H9 (cell line): ENCODE data around the gene IL1RAPL1. TPM values are rescaled to one million over a fixed set of nuclear protein-coding genes. Genes with fewer than 3 reads are reported as not detected.

Experiments used
- DNase-seq: peaks from one replicate; pipeline ENCODE4 v3.0.0-alpha.2; 2017
- H2AFZ ChIP-seq: one replicate; pipeline ENCODE4 v1.6.1; 2013; ENCODE audit warnings: mild to moderate bottlenecking, low read length, control low read depth, moderate library complexity
- H2AK5ac ChIP-seq: 2 replicates; pipeline ENCODE4 v1.6.1; 2013; ENCODE audit warnings: low read length, control low read depth, mixed read lengths; ENCODE audit not compliant: insufficient read length
- H2BK120ac ChIP-seq: one replicate; pipeline ENCODE4 v1.6.1; 2013; ENCODE audit warnings: low read depth, mild to moderate bottlenecking, low read length, control low read depth, inconsistent platforms; ENCODE audit not compliant: poor library complexity, severe bottlenecking
- H2BK12ac ChIP-seq: 2 replicates; pipeline ENCODE4 v1.6.1; 2013; ENCODE audit warnings: low read length, control low read depth, mixed read lengths, low read depth; ENCODE audit not compliant: insufficient read length
- H2BK15ac ChIP-seq: 2 replicates; pipeline ENCODE4 v1.6.1; 2013; ENCODE audit warnings: low read depth, low read length, control low read depth
- H2BK20ac ChIP-seq: one replicate; pipeline ENCODE4 v1.6.1; 2013; ENCODE audit warnings: low read depth, mild to moderate bottlenecking, low read length, control low read depth, inconsistent platforms; ENCODE audit not compliant: poor library complexity, severe bottlenecking
- H2BK5ac ChIP-seq: 2 replicates; pipeline ENCODE4 v1.6.1; 2013; ENCODE audit warnings: low read length, control low read depth, mixed read lengths; ENCODE audit not compliant: insufficient read length
- H3K14ac ChIP-seq: 2 replicates; pipeline ENCODE4 v1.6.1; 2013; ENCODE audit warnings: low read length, control low read depth; ENCODE audit not compliant: insufficient read depth
- H3K18ac ChIP-seq: 2 replicates; pipeline ENCODE4 v1.6.1; 2013; ENCODE audit warnings: low read depth, mild to moderate bottlenecking, mixed read lengths, low read length, control low read depth; ENCODE audit not compliant: insufficient read length
- H3K23ac ChIP-seq: 2 replicates; pipeline ENCODE4 v1.6.1; 2013; ENCODE audit warnings: low read length, control low read depth, mixed read lengths, low read depth; ENCODE audit not compliant: insufficient read length
- H3K23me2 ChIP-seq: 2 replicates; pipeline ENCODE4 v1.6.1; 2013; ENCODE audit warnings: low read depth, mild to moderate bottlenecking, mixed read lengths, low read length, control low read depth; ENCODE audit not compliant: insufficient read length, poor library complexity, severe bottlenecking
- H3K27ac ChIP-seq: 2 replicates; pipeline ENCODE4 v1.5.1; 2013; ENCODE audit warnings: low read length, control low read depth, mixed read lengths, low read depth; ENCODE audit not compliant: insufficient read length
- H3K27me3 ChIP-seq: 2 replicates; pipeline ENCODE4 v1.6.1; 2013; ENCODE audit warnings: low read length, control low read depth, inconsistent platforms; ENCODE audit not compliant: insufficient read depth
- H3K4ac ChIP-seq: 2 replicates; pipeline ENCODE4 v1.6.1; 2013; ENCODE audit warnings: low read depth, mild to moderate bottlenecking, control low read depth, inconsistent platforms, low read length, moderate library complexity
- H3K4me1 ChIP-seq: 2 replicates; pipeline ENCODE4 v1.6.1; 2013; ENCODE audit warnings: low read length, control low read depth, inconsistent platforms; ENCODE audit not compliant: insufficient read depth
- H3K4me2 ChIP-seq: 2 replicates; pipeline ENCODE4 v1.6.1; 2013; ENCODE audit warnings: low read length, control low read depth, mixed read lengths; ENCODE audit not compliant: insufficient read length, insufficient read depth
- H3K56ac ChIP-seq: 2 replicates; pipeline ENCODE4 v1.6.1; 2013; ENCODE audit warnings: low read depth, mild to moderate bottlenecking, mixed read lengths, low read length, control low read depth; ENCODE audit not compliant: insufficient read length
- H3K79me1 ChIP-seq: 2 replicates; pipeline ENCODE4 v1.6.1; 2013; ENCODE audit warnings: low read depth, mild to moderate bottlenecking, moderate library complexity, low read length, control low read depth, inconsistent platforms; ENCODE audit not compliant: insufficient read depth, poor library complexity, severe bottlenecking
- H3K79me2 ChIP-seq: 2 replicates; pipeline ENCODE4 v1.6.1; 2013; ENCODE audit warnings: low read length, control low read depth, inconsistent platforms; ENCODE audit not compliant: insufficient read depth
- H3K9ac ChIP-seq: 2 replicates; pipeline ENCODE4 v1.6.1; 2013; ENCODE audit warnings: low read length, control low read depth, mixed read lengths; ENCODE audit not compliant: insufficient read length; ENCODE audit errors: extremely low read depth
- H3K9me3 ChIP-seq: one replicate; pipeline ENCODE4 v1.6.1; 2013; ENCODE audit warnings: low read depth, low read length, inconsistent platforms; ENCODE audit not compliant: control insufficient read depth
- H3T11ph ChIP-seq: one replicate; pipeline ENCODE4 v1.6.1; 2013; ENCODE audit warnings: mild to moderate bottlenecking, low read length, control low read depth, inconsistent platforms
- H4K20me1 ChIP-seq: one replicate; pipeline ENCODE4 v1.6.1; 2013; ENCODE audit not compliant: control insufficient read depth, insufficient read length, insufficient read depth
- H4K5ac ChIP-seq: 2 replicates; pipeline ENCODE4 v1.6.1; 2013; ENCODE audit warnings: low read depth, mild to moderate bottlenecking, mixed read lengths, low read length, control low read depth; ENCODE audit not compliant: insufficient read length
- H4K8ac ChIP-seq: replicated peaks from 2 replicates; pipeline ENCODE4 v1.6.1; 2013; ENCODE audit warnings: low read length, control low read depth, mixed read lengths, low read depth; ENCODE audit not compliant: insufficient read length
- H4K91ac ChIP-seq: 2 replicates; pipeline ENCODE4 v1.6.1; 2013; ENCODE audit warnings: low read depth, mild to moderate bottlenecking, moderate library complexity, mixed read lengths, low read length, control low read depth; ENCODE audit not compliant: insufficient read length
- H3K27ac Mint-ChIP-seq, 3 experiments: 2 replicates in 2 of 3; 3 replicates in 1 of 3; pipeline ENCODE4 v1.8.0; 2020 to 2021; ENCODE audit warnings: mixed read lengths in 3 of 3, mild to moderate bottlenecking in 1 of 3, moderate library complexity in 1 of 3
- H3K27me3 Mint-ChIP-seq: 2 replicates; pipeline ENCODE4 v1.8.0; 2021; ENCODE audit warnings: low read depth, mild to moderate bottlenecking, moderate library complexity, mixed read lengths
- H3K36me3 Mint-ChIP-seq, 3 experiments: 2 replicates in 2 of 3; 3 replicates in 1 of 3; pipeline ENCODE4 v1.8.0; 2020 to 2021; ENCODE audit warnings: low read depth in 3 of 3, mixed read lengths in 3 of 3; ENCODE audit not compliant: insufficient read depth in 1 of 3
- H3K4me1 Mint-ChIP-seq, 2 experiments: 2 replicates each; pipeline ENCODE4 v1.8.0; 2020; ENCODE audit warnings: mixed read lengths in 2 of 2
- H3K4me3 Mint-ChIP-seq, 2 experiments: 2 replicates in 1 of 2; 3 replicates in 1 of 2; pipeline ENCODE4 v1.8.0; 2020 to 2021; ENCODE audit warnings: mild to moderate bottlenecking in 2 of 2, mixed read lengths in 2 of 2, moderate library complexity in 1 of 2
- H3K9me3 Mint-ChIP-seq, 2 experiments: 2 replicates in 1 of 2; 3 replicates in 1 of 2; pipeline ENCODE4 v1.8.0; 2020; ENCODE audit warnings: mild to moderate bottlenecking in 2 of 2, mixed read lengths in 2 of 2, moderate library complexity in 1 of 2
- WGBS: extraction: QIAGEN DNeasy Blood & Tissue Kit; methylation state at CpG from one replicate; pipeline ENCODE4 v1.1.7; 2013; ENCODE audit warnings: missing lambda C conversion rate, low lambda C conversion rate, mixed read lengths; ENCODE audit not compliant: insufficient read length; ENCODE audit errors: extremely low coverage; 5-methylcytosine and 5-hydroxymethylcytosine counted together
- total RNA-seq: library from RNA; stranded (reverse); gene quantifications from 2 replicates; pipeline ENCODE4 v1.2.1, GENCODE V29; 2021
- TF ChIP-seq, protein P1 (sequence below): fragments of 200-600 bp; sonication (generic); conservative IDR thresholded peaks from 3 replicates; pipeline ENCODE4 v1.8.0; 2021; ENCODE audit warnings: antibody characterized with exemption, mild to moderate bottlenecking

IL1RAPL1 gene
- total RNA-seq, 1 experiment from 2014 or later = 0.31 TPM

DNA sequence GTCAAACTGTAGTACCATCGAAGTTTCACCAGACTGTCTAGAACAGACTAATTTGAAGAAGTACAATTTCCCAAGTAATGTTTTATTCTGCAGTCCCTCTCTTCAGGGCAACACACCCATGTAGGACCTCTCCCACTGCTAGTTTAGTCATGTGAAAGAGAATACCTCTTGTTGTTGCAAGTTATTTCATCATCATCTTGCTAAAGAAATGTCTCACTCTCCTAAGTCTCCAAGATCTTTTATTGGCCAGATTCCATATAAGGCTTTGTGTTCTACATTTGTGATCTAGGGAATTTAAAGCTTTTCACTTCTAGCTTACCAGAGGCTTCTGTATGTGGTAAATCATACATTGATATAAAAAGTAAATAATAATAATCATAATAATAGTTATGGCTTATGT, 882.8 kb downstream of the IL1RAPL1 start:
- Histone ChIP-seq H2BK12ac (no peak overlapping the region), H3K9ac (no peak overlapping the region), H2BK120ac (no peak overlapping the region), H2BK5ac (no peak overlapping the region), H3K79me2 (no peaks in the 10 kb centered on the region), H2BK15ac (no peak overlapping the region), H3K9me3 (no peaks in the 10 kb centered on the region), H3K4ac (no peak overlapping the region), H3K18ac (no peak overlapping the region), H4K20me1 (no peaks in the 10 kb centered on the region), H3K14ac (no peak overlapping the region), H3T11ph (no peak overlapping the region), H2BK20ac (no peak overlapping the region), H3K23me2 (no peaks in the 10 kb centered on the region), H3K4me2 (no peak overlapping the region), H3K27ac (no peak overlapping the region), H4K91ac (no peak overlapping the region), H2AK5ac (no peak overlapping the region), H4K5ac (no peak overlapping the region), H4K8ac (no peak overlapping the region), H3K79me1 (no peaks in the 10 kb centered on the region), H3K56ac (no peak overlapping the region), H3K27me3 (no peaks in the 10 kb centered on the region), H2AFZ (no peak overlapping the region), H3K23ac (no peak overlapping the region), H3K4me1 (no peaks in the 10 kb centered on the region)
- Mint-ChIP-seq H3K4me3 (no peak overlapping the region), H3K27me3 (no peaks in the 10 kb centered on the region), H3K27ac (no peak overlapping the region), H3K36me3 (no peaks in the 10 kb centered on the region), H3K9me3 (peaks cover 6 to 38% of the 10 kb centered on the region in 2 experiments; a peak in 4 of 5 replicates), H3K4me1 (peaks cover 13% of the 10 kb centered on the region in 2 experiments)
- WGBS = no CpG with 5 or more reads among the region's 1 CpG
- no peak for DNase-seq
- TF ChIP-seq, protein P1, sequence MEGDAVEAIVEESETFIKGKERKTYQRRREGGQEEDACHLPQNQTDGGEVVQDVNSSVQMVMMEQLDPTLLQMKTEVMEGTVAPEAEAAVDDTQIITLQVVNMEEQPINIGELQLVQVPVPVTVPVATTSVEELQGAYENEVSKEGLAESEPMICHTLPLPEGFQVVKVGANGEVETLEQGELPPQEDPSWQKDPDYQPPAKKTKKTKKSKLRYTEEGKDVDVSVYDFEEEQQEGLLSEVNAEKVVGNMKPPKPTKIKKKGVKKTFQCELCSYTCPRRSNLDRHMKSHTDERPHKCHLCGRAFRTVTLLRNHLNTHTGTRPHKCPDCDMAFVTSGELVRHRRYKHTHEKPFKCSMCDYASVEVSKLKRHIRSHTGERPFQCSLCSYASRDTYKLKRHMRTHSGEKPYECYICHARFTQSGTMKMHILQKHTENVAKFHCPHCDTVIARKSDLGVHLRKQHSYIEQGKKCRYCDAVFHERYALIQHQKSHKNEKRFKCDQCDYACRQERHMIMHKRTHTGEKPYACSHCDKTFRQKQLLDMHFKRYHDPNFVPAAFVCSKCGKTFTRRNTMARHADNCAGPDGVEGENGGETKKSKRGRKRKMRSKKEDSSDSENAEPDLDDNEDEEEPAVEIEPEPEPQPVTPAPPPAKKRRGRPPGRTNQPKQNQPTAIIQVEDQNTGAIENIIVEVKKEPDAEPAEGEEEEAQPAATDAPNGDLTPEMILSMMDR = no peak
